Measurements from ENCODE around the gene ATP1B3. TPM values are rescaled to one million over a fixed set of nuclear protein-coding genes. Genes with fewer than 3 reads are reported as not detected.

Gene ATP1B3
- total and polyA plus RNA-seq, 9 donors = 36.7 to 140 (median 51.2) TPM

- no peak overlapping the region for H3K4me3 ChIP-seq
- 86 to 91% (median 89%) methylated on average over 9 of the region's 9 CpGs for WGBS, 3 donors
- no peaks in the 10 kb centered on the region for H3K36me3 ChIP-seq
- no peak overlapping the region for H3K27ac ChIP-seq
- no peaks in the 10 kb centered on the region for H3K4me1 ChIP-seq (ENCODE audit: insufficient read depth)
- DNase-seq = no peak
- intact Hi-C loops (cut with DNase I) = no loop called here
- H3K9me3 ChIP-seq = no peaks in the 10 kb centered on the region
- no peaks in the 10 kb centered on the region for H3K27me3 ChIP-seq
- TF ChIP-seq POLR2A (IDR thresholded peaks at IDR 0.05) = no peak
- TF ChIP-seq EP300 (IDR thresholded peaks at IDR 0.05) = no peak
- TF ChIP-seq CTCF (IDR thresholded peaks at IDR 0.05) = no peak
These were observed 11.3 kb upstream of the ATP1B3 start for GRCh38 chr3:141865101-141865500.

- no peak overlapping the region for H3K4me3 ChIP-seq
- TF ChIP-seq POLR2A (IDR thresholded peaks at IDR 0.05) = no peak
- TF ChIP-seq CTCF (IDR thresholded peaks at IDR 0.05) = no peak
- TF ChIP-seq EP300 (IDR thresholded peaks at IDR 0.05) = no peak
- no peak overlapping the region for H3K27ac ChIP-seq
- H3K36me3 ChIP-seq = no peaks in the 10 kb centered on the region
- no peak for DNase-seq
- H3K9me3 ChIP-seq = no peaks in the 10 kb centered on the region
- no peaks in the 10 kb centered on the region for H3K4me1 ChIP-seq (ENCODE audit: insufficient read depth)
- intact Hi-C loops (cut with DNase I) = no loop called here
- WGBS, 3 donors = 85 to 88% (median 87%) methylated on average over 6 of the region's 6 CpGs
- H3K27me3 ChIP-seq = no peaks in the 10 kb centered on the region
These were observed 6.3 kb upstream of the ATP1B3 start for GRCh38 chr3:141870091-141870687.

GRCh38 chr3:141875374-141875892 is 1.0 kb upstream of the ATP1B3 start:
- no peak for TF ChIP-seq EP300 (IDR thresholded peaks at IDR 0.05)
- TF ChIP-seq CTCF (IDR thresholded peaks at IDR 0.05) = peak; percentile 76 to 83 (median 77)
- Histone ChIP-seq H3K4me3 (peak overlapping the region; percentile 92), H3K4me1 (ENCODE audit: insufficient read depth) (no peaks in the 10 kb centered on the region), H3K9me3 (no peaks in the 10 kb centered on the region), H3K36me3 (no peaks in the 10 kb centered on the region), H3K27me3 (no peaks in the 10 kb centered on the region), H3K27ac (peak overlapping the region; percentile 96 to 98)
- 0 to 1% (median 0%) methylated on average over 19 of the region's 19 CpGs for WGBS, 3 donors
- intact Hi-C loops (cut with DNase I) = loop anchor here in 1 of 4 donors (5.0 kb wide), 1 partner anchor 122 kb away; no protein-coding TSS in a partner anchor
- peak; percentile 77 to 86 (median 84) for DNase-seq

GRCh38 chr3:141875893-141876380 is 506 bp upstream of the ATP1B3 start:
- H3K27me3 ChIP-seq = no peaks in the 10 kb centered on the region
- no peaks in the 10 kb centered on the region for H3K9me3 ChIP-seq
- no peaks in the 10 kb centered on the region for H3K4me1 ChIP-seq (ENCODE audit: insufficient read depth)
- no peaks in the 10 kb centered on the region for H3K36me3 ChIP-seq
- TF ChIP-seq CTCF (IDR thresholded peaks at IDR 0.05) = peak in 1 of 3 donors; percentile 11
- TF ChIP-seq POLR2A (IDR thresholded peaks at IDR 0.05) = no peak
- peak; percentile 46 for TF ChIP-seq EP300 (IDR thresholded peaks at IDR 0.05)
- peak; percentile 52 to 80 (median 75) for DNase-seq
- H3K27ac ChIP-seq = peak overlapping the region; percentile 96 to 98
- peak overlapping the region; percentile 92 for H3K4me3 ChIP-seq
- 0 to 1% (median 1%) methylated on average over 42 of the region's 42 CpGs for WGBS, 3 donors
- intact Hi-C loops (cut with DNase I) = loop anchor here in 2 of 4 donors (2.0 to 5.0 kb wide), 2 partner anchors 121 to 137 kb away; partner anchors contain the start of gene RNF7 (in 2 of the 2)

All from ovary (tissue), 9 donors.